Smooth muscle cell of the umbilical artery (primary cell): ENCODE measurements around the gene TMEM272. TPM values are rescaled to one million over a fixed set of nuclear protein-coding genes. Genes with fewer than 3 reads are reported as not detected.

Experiments used
- total RNA-seq: library from RNA; depleted of rRNA; stranded (reverse); fragments of >200 nt; gene quantifications from 2 replicates; pipeline ENCODE4 v1.2.3, GENCODE V29; 2014

Gene TMEM272, protein sequence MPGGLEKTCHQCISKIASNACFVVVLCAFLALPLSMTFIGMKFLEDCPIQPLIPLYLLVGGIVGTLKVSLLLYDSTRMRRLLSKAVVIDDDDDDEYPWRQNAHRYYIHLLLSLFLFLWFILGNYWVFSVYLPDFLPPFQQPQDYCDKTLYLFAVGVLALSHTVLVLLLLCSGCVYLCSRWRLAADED
- total RNA-seq: not detected in 2 replicates

DNA sequence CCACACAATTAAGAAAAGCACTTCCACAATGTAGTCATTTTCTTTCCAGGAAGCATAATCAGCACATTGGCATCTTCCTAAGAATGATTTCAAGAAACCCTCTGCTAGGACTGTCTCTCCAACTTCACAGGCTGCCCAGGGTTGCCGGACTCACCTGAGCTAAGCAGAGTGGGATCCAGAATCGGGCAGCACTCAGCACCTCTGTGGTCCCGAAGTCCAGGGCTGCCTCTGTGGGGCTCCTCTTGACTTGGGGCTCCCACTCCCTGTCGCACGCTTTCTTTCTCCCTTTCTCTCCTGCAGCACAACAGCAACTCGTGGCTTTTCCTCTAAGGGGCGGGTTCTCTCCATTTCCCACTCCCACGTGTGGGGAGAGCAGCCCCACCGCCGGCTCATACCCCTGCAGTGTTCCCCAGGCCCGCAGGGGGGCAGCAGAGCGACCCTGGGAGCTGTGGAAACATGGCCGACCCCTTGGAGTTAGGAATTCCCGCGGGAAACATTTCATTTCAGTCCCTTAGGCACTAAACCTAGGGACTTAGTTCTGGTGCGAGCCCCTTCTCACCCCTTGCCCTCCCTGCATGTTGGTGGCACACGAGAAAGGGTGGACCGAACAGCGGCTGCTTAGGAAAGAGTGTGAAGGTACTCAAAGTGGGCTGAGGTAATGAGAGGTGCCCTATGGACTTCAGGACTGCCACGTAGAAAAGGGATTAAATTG is at the start of gene TMEM272:
Gene TMEM272, minus strand, starts transcription at position 316 of the 712 bp plus-strand sequence. CDS start 6,647 bp downstream, outside the sequence.

DNA sequence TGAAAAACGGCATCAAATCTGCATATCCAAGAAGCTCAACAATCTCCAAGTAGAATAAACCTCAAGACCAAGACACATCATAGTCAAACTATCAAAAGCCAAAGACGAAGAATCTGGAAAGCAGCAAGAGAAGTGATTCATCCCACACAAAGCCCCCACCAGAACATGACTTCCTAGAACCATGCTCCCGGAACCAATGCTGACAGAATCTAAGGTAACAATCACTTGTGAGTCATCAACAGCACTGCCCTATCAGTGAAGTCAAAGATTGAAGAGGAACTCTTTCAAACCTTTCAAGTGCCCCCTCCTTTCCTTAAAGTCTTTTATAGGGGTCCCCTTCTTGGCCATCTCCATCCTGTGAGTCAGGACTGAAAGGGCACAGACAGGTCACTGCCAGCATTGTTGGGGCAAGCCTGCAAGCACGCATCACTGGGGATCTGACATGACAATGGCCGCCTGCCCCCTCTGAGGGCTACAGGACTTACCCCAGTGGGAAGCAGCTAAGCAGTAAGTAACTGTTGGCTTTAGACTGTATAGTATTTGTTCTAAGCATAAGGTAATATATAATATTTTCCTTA is 16.8 kb upstream of the TMEM272 start, which contains the start of gene CCDC70:
Gene CCDC70, plus strand, starts transcription at position 247 of the 578 bp plus-strand sequence. CDS start 3,443 bp downstream, outside the sequence.

DNA sequence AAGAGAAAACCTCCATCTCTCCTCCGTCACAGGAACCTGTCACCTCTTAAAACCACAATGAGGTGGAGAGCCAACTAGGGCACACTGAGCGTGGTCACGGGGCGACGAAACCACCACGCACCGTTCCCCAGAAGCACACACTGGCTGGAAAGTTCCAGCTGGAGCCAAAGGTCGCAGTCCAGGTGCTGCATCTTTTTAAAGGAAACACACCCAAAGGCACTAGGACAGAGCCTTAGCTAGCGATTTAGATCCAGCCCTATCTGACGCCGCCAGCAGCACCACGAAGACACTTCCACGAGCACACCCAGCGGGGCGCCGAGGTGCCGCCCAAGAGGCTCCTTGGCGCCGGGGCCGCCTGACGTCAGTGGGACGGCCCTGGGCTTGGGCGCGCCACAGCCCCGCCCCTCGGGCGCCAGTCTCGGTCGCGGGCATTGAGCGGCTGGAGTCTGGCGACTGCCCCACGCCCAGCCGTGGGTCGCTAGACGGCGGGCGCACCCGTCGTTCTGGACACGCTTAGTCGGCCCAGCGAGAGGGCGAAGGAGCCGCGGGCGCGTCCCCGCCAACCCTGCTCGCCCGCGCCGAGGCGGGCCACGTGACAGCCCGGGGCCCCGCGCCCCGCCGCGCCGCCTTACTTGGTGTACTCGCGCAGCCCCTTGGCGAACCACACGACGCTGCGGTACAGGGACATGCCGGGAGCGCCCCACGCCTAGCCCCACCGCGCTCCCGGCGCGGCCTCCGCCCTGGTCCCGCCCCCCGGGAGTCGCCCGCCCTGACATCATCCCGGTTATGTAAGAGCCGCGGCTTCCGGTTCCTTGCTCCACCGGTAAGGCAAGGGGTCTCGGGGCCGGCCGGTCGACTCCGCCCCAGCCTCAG is 41.3 kb downstream of the TMEM272 start, which contains the start of gene DHRS12:
Gene DHRS12, minus strand, starts transcription at position 742 of the 873 bp plus-strand sequence. CDS start 4,504 bp downstream, outside the sequence.

Other genes with a start within 250 kb of the TMEM272 start
- gene DHRS12, start 41.0 kb downstream of the TMEM272 start, total RNA-seq: 3.0 and 3.3 TPM in 2 replicates
- gene CCDC70, start 16.8 kb upstream of the TMEM272 start, total RNA-seq: not detected in 2 replicates
- gene ATP7B, start 166.3 kb upstream of the TMEM272 start, total RNA-seq: 5.3 and 8.9 TPM in 2 replicates
- 35.2 and 57.3 TPM in 2 replicates for gene ALG11, start 167.2 kb upstream of the TMEM272 start, total RNA-seq
- 29.1 and 30.5 TPM in 2 replicates for gene UTP14C, start 179.5 kb upstream of the TMEM272 start, total RNA-seq